H1 (cell line): ENCODE results near the gene RNF152. TPM values are rescaled to one million over a fixed set of nuclear protein-coding genes. Genes with fewer than 3 reads are reported as not detected.

Experiments used
- CTCF ChIA-PET: fragments of 300-600 bp; sonication (Branson Sonifier 250); formaldehyde crosslinking; loops from one replicate; lab custom pipeline; 2021; ENCODE audit not compliant: partially characterized antibody; lab: Charles Lee
- POLR2A ChIA-PET: fragments of 300-600 bp; sonication (Branson Sonifier 250); formaldehyde crosslinking; loops from one replicate; lab custom pipeline; 2021; ENCODE audit warnings: inconsistent platforms; ENCODE audit not compliant: partially characterized antibody; lab: Charles Lee
- DNase-seq, 2 experiments: peaks; one replicate each; pipeline versions ENCODE4 v3.0.0 to v3.0.0-alpha.2; 2010 to 2022; ENCODE audit warnings: low spot score in 2 of 2, low read depth in 1 of 2, mixed read lengths in 1 of 2
- FAIRE-seq: peaks from 2 replicates; lab custom pipeline; 2011; peaks lifted over from hg19 to GRCh38; lab: Jason Lieb, UNC
- H2AFZ ChIP-seq: 2 replicates; pipeline ENCODE4 v1.8.1; 2012; ENCODE audit warnings: low read length, inconsistent platforms
- H2AK5ac ChIP-seq: 2 replicates; pipeline ENCODE4 v1.6.1; 2013; ENCODE audit warnings: low read depth, low read length
- H2BK120ac ChIP-seq: replicated peaks from 2 replicates; pipeline ENCODE3; 2013; ENCODE audit warnings: low read depth, low read length, inconsistent platforms
- H2BK12ac ChIP-seq: 2 replicates; pipeline ENCODE4 v1.6.1; 2013; ENCODE audit warnings: low read depth, low read length
- H2BK15ac ChIP-seq: 2 replicates; pipeline ENCODE4 v1.6.1; 2013; ENCODE audit warnings: low read length
- H2BK20ac ChIP-seq: 2 replicates; pipeline ENCODE4 v1.6.1; 2013; ENCODE audit warnings: low read length
- H2BK5ac ChIP-seq: 2 replicates; pipeline ENCODE4 v1.6.1; 2013; ENCODE audit warnings: low read depth, low read length
- H3K14ac ChIP-seq: 2 replicates; pipeline ENCODE4 v1.6.1; 2013; ENCODE audit warnings: inconsistent platforms; ENCODE audit not compliant: insufficient read length
- H3K18ac ChIP-seq: 2 replicates; pipeline ENCODE4 v1.6.1; 2013; ENCODE audit warnings: low read length; ENCODE audit errors: extremely low read depth
- H3K23ac ChIP-seq: 2 replicates; pipeline ENCODE4 v1.6.1; 2013; ENCODE audit warnings: inconsistent platforms; ENCODE audit not compliant: insufficient read length
- H3K23me2 ChIP-seq: 2 replicates; pipeline ENCODE4 v1.6.1; 2013; ENCODE audit warnings: low read depth, low read length
- H3K27ac ChIP-seq: 2 replicates; pipeline ENCODE4 v1.6.1; 2011; ENCODE audit warnings: low read depth, low read length, inconsistent platforms
- H3K27me3 ChIP-seq, 4 experiments: replicated peaks in 1 of 4; 1 replicate in 1 of 4; 2 replicates in 3 of 4; pipeline versions ENCODE4 v1.6.1 to v1.8.1; 2011 to 2013; ENCODE audit warnings: low read length in 3 of 4, mild to moderate bottlenecking in 3 of 4, inconsistent platforms in 2 of 4, mixed read lengths in 2 of 4, moderate library complexity in 1 of 4; ENCODE audit not compliant: control insufficient read depth in 3 of 4, insufficient read depth in 3 of 4; ENCODE audit errors: extremely low read depth in 1 of 4
- H3K36me3 ChIP-seq, 4 experiments: 2 replicates each; pipeline versions ENCODE4 v1.6.1 to v1.8.1; 2011 to 2013; ENCODE audit warnings: mild to moderate bottlenecking in 4 of 4, low read length in 3 of 4, moderate library complexity in 2 of 4, control low read depth in 1 of 4, inconsistent platforms in 1 of 4; ENCODE audit not compliant: insufficient read depth in 4 of 4, control insufficient read depth in 2 of 4
- H3K4ac ChIP-seq: replicated peaks from 2 replicates; pipeline ENCODE3; 2013; ENCODE audit warnings: low read length, low read depth, mixed read lengths, inconsistent platforms; ENCODE audit not compliant: insufficient read length
- H3K4me1 ChIP-seq, 4 experiments: replicated peaks in 1 of 4; 1 replicate in 1 of 4; 2 replicates in 3 of 4; pipeline versions ENCODE4 v1.6.1 to v1.8.1; 2011 to 2013; ENCODE audit warnings: low read length in 3 of 4, inconsistent platforms in 2 of 4, mixed read lengths in 1 of 4; ENCODE audit not compliant: insufficient read depth in 4 of 4, control insufficient read depth in 3 of 4
- H3K4me2 ChIP-seq, 2 experiments: 2 replicates each; pipeline versions ENCODE4 v1.6.1 to v1.8.1; 2011 to 2013; ENCODE audit warnings: low read depth in 2 of 2, low read length in 2 of 2, control low read depth in 1 of 2, inconsistent platforms in 1 of 2, mild to moderate bottlenecking in 1 of 2; ENCODE audit not compliant: insufficient read depth in 1 of 2
- H3K4me3 ChIP-seq, 4 experiments: fragments of 200-600, 300-600 bp in 1 of 4; sonication (generic), shearing (Covaris generic), sonication (Bioruptor Twin) in 1 of 4; 2 replicates each; pipeline versions ENCODE4 v1.5.1 to v1.8.1; 2011 to 2016; ENCODE audit warnings: low read length in 4 of 4, low read depth in 3 of 4, control low read depth in 2 of 4, inconsistent platforms in 2 of 4, mild to moderate bottlenecking in 2 of 4, mixed read lengths in 1 of 4, moderate library complexity in 1 of 4; ENCODE audit not compliant: insufficient read depth in 2 of 4; ENCODE audit errors: extremely low read depth in 1 of 4
- H3K56ac ChIP-seq: replicated peaks from 2 replicates; pipeline ENCODE3; 2013; ENCODE audit warnings: low read depth, mild to moderate bottlenecking, mixed read lengths, low read length, inconsistent platforms; ENCODE audit not compliant: insufficient read length
- H3K79me1 ChIP-seq: 2 replicates; pipeline ENCODE4 v1.6.1; 2013; ENCODE audit warnings: low read depth, low read length, control low read depth
- H3K79me2 ChIP-seq, 2 experiments: 2 replicates each; pipeline versions ENCODE4 v1.6.1 to v1.8.1; 2012 to 2013; ENCODE audit warnings: low read length in 2 of 2, mild to moderate bottlenecking in 2 of 2, inconsistent platforms in 1 of 2; ENCODE audit not compliant: insufficient read depth in 2 of 2, control insufficient read depth in 1 of 2
- H3K9ac ChIP-seq, 4 experiments: replicated peaks in 1 of 4; 1 replicate in 1 of 4; 2 replicates in 3 of 4; pipeline versions ENCODE4 v1.6.1 to v1.8.1; 2011 to 2013; ENCODE audit warnings: low read depth in 3 of 4, low read length in 3 of 4, control low read depth in 2 of 4, mild to moderate bottlenecking in 2 of 4, moderate library complexity in 2 of 4, inconsistent platforms in 1 of 4; ENCODE audit errors: extremely low read depth in 1 of 4
- H3K9me3 ChIP-seq, 2 experiments: 2 replicates each; pipeline versions ENCODE4 v1.6.1 to v1.8.1; 2012 to 2013; ENCODE audit warnings: mild to moderate bottlenecking in 2 of 2, moderate library complexity in 2 of 2, control low read depth in 1 of 2, inconsistent platforms in 1 of 2, low read depth in 1 of 2, low read length in 1 of 2, mixed read lengths in 1 of 2; ENCODE audit not compliant: insufficient read depth in 2 of 2
- H4K20me1 ChIP-seq, 2 experiments: replicated peaks in 1 of 2; 2 replicates each; pipeline versions ENCODE3 to v1.8.1; 2011 to 2013; ENCODE audit warnings: inconsistent platforms in 2 of 2, low read length in 2 of 2, mild to moderate bottlenecking in 1 of 2; ENCODE audit not compliant: insufficient read depth in 2 of 2, control insufficient read depth in 1 of 2
- H4K5ac ChIP-seq: 2 replicates; pipeline ENCODE4 v1.6.1; 2013; ENCODE audit warnings: low read length, low read depth, mixed read lengths, inconsistent platforms; ENCODE audit not compliant: insufficient read length
- H4K8ac ChIP-seq: 2 replicates; pipeline ENCODE4 v1.8.0; 2013; ENCODE audit warnings: mild to moderate bottlenecking, moderate library complexity, low read length, inconsistent platforms; ENCODE audit not compliant: insufficient read depth; ENCODE audit errors: extremely low read depth
- H4K91ac ChIP-seq: replicated peaks from 2 replicates; pipeline ENCODE3; 2013; ENCODE audit warnings: low read length, mixed read lengths, inconsistent platforms; ENCODE audit not compliant: insufficient read length
- CHD2 ChIP-seq: IDR thresholded peaks from 2 replicates; pipeline ENCODE4 v1.6.1; 2012; ENCODE audit warnings: low read length, improper control_type of control experiment
- CTBP2 ChIP-seq: IDR thresholded peaks from 2 replicates; pipeline ENCODE4 v1.7.0; 2011; ENCODE audit warnings: borderline replicate concordance, mild to moderate bottlenecking, moderate library complexity, mixed read lengths, low read length; ENCODE audit not compliant: insufficient read depth, insufficient read length
- KDM1A ChIP-seq: fragments of 200-600, 300-600 bp; sonication (generic); IDR thresholded peaks from 2 replicates; pipeline ENCODE4 v1.7.1; 2016; ENCODE audit warnings: mild to moderate bottlenecking, low read length, borderline replicate concordance
- POLR2AphosphoS5 ChIP-seq: IDR thresholded peaks from 2 replicates; pipeline ENCODE4 v1.6.1; 2011; ENCODE audit warnings: low read depth, low read length
- RNF2 ChIP-seq: fragments of 200-900, 300-1000 bp; sonication (generic); IDR thresholded peaks from 2 replicates; pipeline ENCODE4 v1.7.1; 2016; ENCODE audit warnings: borderline replicate concordance, low read depth, mild to moderate bottlenecking, antibody characterized with exemption, low read length; ENCODE audit not compliant: poor library complexity, severe bottlenecking; ENCODE audit errors: missing control alignments
- RXRA ChIP-seq: IDR thresholded peaks from 2 replicates; pipeline ENCODE4 v1.6.1; 2011; ENCODE audit warnings: low read depth, mild to moderate bottlenecking, low read length, moderate library complexity; ENCODE audit not compliant: insufficient read depth
- SIX5 ChIP-seq: IDR thresholded peaks from 2 replicates; pipeline ENCODE4 v1.6.1; 2011; ENCODE audit warnings: mild to moderate bottlenecking, low read depth, low read length
- SUZ12 ChIP-seq: fragments of 200-600 bp; sonication (generic); IDR thresholded peaks from 2 replicates; pipeline ENCODE4 v1.6.1; 2012; ENCODE audit warnings: mild to moderate bottlenecking, inconsistent platforms, low read length, moderate library complexity, mixed read lengths
- TCF12 ChIP-seq: IDR thresholded peaks from 2 replicates; pipeline ENCODE4 v1.6.1; 2011; ENCODE audit warnings: low read depth, mild to moderate bottlenecking, low read length
- WGBS, 2 experiments: shearing (Covaris generic) in 1 of 2; methylation state at CpG; one replicate each; pipeline versions ENCODE4 v1.1.6 to v1.1.7; 2013 to 2015; ENCODE audit warnings: low lambda C conversion rate in 2 of 2, mixed read lengths in 2 of 2, inconsistent platforms in 1 of 2, low coverage in 1 of 2, missing lambda C conversion rate in 1 of 2; ENCODE audit not compliant: insufficient replicate concordance in 2 of 2, insufficient coverage in 1 of 2, insufficient read length in 1 of 2; ENCODE audit errors: extremely low coverage in 1 of 2, missing lambda C conversion rate in 1 of 2; 5-methylcytosine and 5-hydroxymethylcytosine counted together
- polyA plus RNA-seq, 7 experiments: library from polyadenylated mRNA; depleted of rRNA in 3 of 7; stranded (reverse) in 5 of 7; unstranded in 2 of 7; fragments of >200 nt in 5 of 7; fragments of 200-250 nt in 2 of 7; gene quantifications; 1 replicate in 5 of 7; 2 replicates in 1 of 7; 4 replicates in 1 of 7; pipeline versions ENCODE4 v1.2.1 to v1.2.3, GENCODE V29; 2011 to 2013; ENCODE audit warnings: missing spikeins in 2 of 7, mixed read lengths in 2 of 7
- total RNA-seq: library from RNA; stranded (reverse); fragmentation: NEBNext Ultra II Directional; extraction: Animal tissue kit (Norgen Biotek cat#: 25700); gene quantifications from 2 replicates; pipeline ENCODE4 v1.2.1, GENCODE V29; 2021
- TF ChIP-seq, protein P1 (sequence below): IDR thresholded peaks from 2 replicates; pipeline ENCODE4 v1.6.1; 2012; ENCODE audit warnings: low read length, inconsistent platforms

Gene RNF152
- total and polyA plus RNA-seq, 2 of the 8 experiments (the other 6 are each of a cell fraction or from before 2014, with no cell fraction given): 1.1 to 2.7 TPM

DNA sequence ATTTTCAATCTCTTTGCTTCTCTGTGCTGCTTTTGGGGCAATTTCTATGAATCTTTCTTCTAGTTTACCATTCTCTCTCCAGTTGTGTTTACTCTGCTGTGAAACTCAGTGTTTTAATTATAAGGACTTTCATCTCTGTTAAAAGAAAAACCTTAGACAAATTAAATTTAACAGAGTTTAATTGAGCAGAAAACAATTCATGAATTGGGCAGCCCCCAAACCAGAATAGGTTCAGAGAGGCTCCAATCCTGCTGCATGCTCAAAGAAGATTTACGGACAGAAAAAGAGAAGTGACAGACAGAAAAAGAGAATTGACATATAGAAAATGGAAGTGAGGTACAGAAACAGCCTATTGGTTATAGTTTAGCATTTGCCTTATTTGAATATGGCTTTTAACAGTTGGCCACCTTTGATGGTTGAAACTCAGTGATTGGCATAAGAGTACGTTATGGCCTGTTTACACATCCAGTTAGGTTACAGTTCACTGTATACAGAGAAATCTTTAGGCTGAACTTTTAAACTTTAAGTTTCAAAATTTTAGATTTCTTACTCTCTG lies 120.4 kb downstream of the RNF152 start:
- Histone ChIP-seq H3K4me3 (no peak overlapping the region), H3K27me3 (no peaks in the 10 kb centered on the region), H3K9me3 (0 out of 4 replicates have a peak, but pooled peaks cover 0 to 2% of the 10 kb centered on the region in 2 experiments), H4K20me1 (no peaks in the 10 kb centered on the region), H3K79me2 (no peaks in the 10 kb centered on the region), H3K23me2 (no peaks in the 10 kb centered on the region), H2BK5ac (no peak overlapping the region), H2BK12ac (no peak overlapping the region), H2BK20ac (no peak overlapping the region), H3K79me1 (no peaks in the 10 kb centered on the region), H3K18ac (no peak overlapping the region), H4K8ac (no peak overlapping the region), H2AK5ac (no peak overlapping the region), H4K91ac (no peak overlapping the region), H3K36me3 (no peaks in the 10 kb centered on the region), H3K23ac (no peak overlapping the region), H2AFZ (no peak overlapping the region), H3K27ac (no peak overlapping the region), H3K9ac (no peak overlapping the region), H3K14ac (no peak overlapping the region), H3K56ac (no peak overlapping the region), H3K4me2 (no peak overlapping the region), H3K4me1 (no peaks in the 10 kb centered on the region), H2BK15ac (no peak overlapping the region), H3K4ac (no peak overlapping the region), H2BK120ac (no peak overlapping the region), H4K5ac (no peak overlapping the region)
- CTCF ChIA-PET: interaction anchor here (0.6 kb wide), 1 partner anchor 637 kb away, joined by 3 read pairs; no protein-coding TSS in a partner anchor
- POLR2A ChIA-PET: no interaction called here
- 91% methylated on average over 2 of the region's 2 CpGs; no CpG with 5 or more reads in 1 of the 2 experiments for WGBS, 2 experiments
- DNase-seq (no peak), FAIRE-seq (no peak)
- TF ChIP-seq CHD2: no peak
- no peak for TF ChIP-seq CTBP2
- TF ChIP-seq SUZ12: no peak
- TF ChIP-seq SIX5: no peak
- TF ChIP-seq RNF2: no peak
- TF ChIP-seq, protein P1, sequence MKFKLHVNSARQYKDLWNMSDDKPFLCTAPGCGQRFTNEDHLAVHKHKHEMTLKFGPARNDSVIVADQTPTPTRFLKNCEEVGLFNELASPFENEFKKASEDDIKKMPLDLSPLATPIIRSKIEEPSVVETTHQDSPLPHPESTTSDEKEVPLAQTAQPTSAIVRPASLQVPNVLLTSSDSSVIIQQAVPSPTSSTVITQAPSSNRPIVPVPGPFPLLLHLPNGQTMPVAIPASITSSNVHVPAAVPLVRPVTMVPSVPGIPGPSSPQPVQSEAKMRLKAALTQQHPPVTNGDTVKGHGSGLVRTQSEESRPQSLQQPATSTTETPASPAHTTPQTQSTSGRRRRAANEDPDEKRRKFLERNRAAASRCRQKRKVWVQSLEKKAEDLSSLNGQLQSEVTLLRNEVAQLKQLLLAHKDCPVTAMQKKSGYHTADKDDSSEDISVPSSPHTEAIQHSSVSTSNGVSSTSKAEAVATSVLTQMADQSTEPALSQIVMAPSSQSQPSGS: no peak
- no peak for TF ChIP-seq KDM1A
- no peak for TF ChIP-seq POLR2AphosphoS5
- no peak for TF ChIP-seq RXRA
- TF ChIP-seq TCF12: no peak
